ENCODE measurements around the gene OSBPL6. TPM values are rescaled to one million over a fixed set of nuclear protein-coding genes. Genes with fewer than 3 reads are reported as not detected.

OSBPL6 gene
- total RNA-seq, 1 experiment from 2014 or later = 4.6 TPM

- no peak for TF ChIP-seq CTCF (conservative IDR thresholded peaks at IDR 0.05)
- H3K23me2 ChIP-seq (ENCODE audit: insufficient read length, low read depth, low read length, poor library complexity, severe bottlenecking) = peaks cover 13% of the 10 kb centered on the region
- H4K8ac ChIP-seq (replicated peaks; ENCODE audit: insufficient read length, low read depth, low read length) = no peak overlapping the region
- H4K20me1 ChIP-seq (ENCODE audit: control insufficient read depth, insufficient read depth, insufficient read length) = no peaks in the 10 kb centered on the region
- H3K9me3 ChIP-seq (ENCODE audit: control insufficient read depth, low read depth, low read length) = no peaks in the 10 kb centered on the region
- no peaks in the 10 kb centered on the region for H3K36me3 Mint-ChIP-seq (ENCODE audit: insufficient read depth in 1 of 3, low read depth in 3 of 3)
- DNase-seq = no peak
- no peaks in the 10 kb centered on the region for H3K4me1 ChIP-seq (ENCODE audit: insufficient read depth, low read length)
- H3K27me3 Mint-ChIP-seq (ENCODE audit: low read depth) = peaks cover 63% of the 10 kb centered on the region
- no peaks in the 10 kb centered on the region for H3K9me3 Mint-ChIP-seq
- H2BK120ac ChIP-seq (ENCODE audit: low read depth, low read length, poor library complexity, severe bottlenecking) = no peak overlapping the region
- peak overlapping the region; percentile 64 for H3K4me2 ChIP-seq (ENCODE audit: insufficient read depth, insufficient read length, low read length)
- no peak overlapping the region for H2BK12ac ChIP-seq (ENCODE audit: insufficient read length, low read depth, low read length)
- no peak overlapping the region for H2BK5ac ChIP-seq (ENCODE audit: insufficient read length, low read length)
- no peak overlapping the region for H3K9ac ChIP-seq (ENCODE audit: extremely low read depth, insufficient read length, low read length)
- H2BK15ac ChIP-seq (ENCODE audit: low read depth, low read length) = no peak overlapping the region
- no peak overlapping the region for H3K27ac Mint-ChIP-seq
- H3K56ac ChIP-seq (ENCODE audit: insufficient read length, low read depth, low read length) = no peak overlapping the region
- H3K14ac ChIP-seq (ENCODE audit: insufficient read depth, low read length) = no peak overlapping the region
- H3K27ac ChIP-seq (ENCODE audit: insufficient read length, low read depth, low read length) = no peak overlapping the region
- H2AFZ ChIP-seq (ENCODE audit: low read length) = no peak overlapping the region
- H3K18ac ChIP-seq (ENCODE audit: insufficient read length, low read depth, low read length) = no peak overlapping the region
- H3T11ph ChIP-seq (ENCODE audit: low read length) = no peak overlapping the region
- H3K23ac ChIP-seq (ENCODE audit: insufficient read length, low read depth, low read length) = no peak overlapping the region
- peaks cover 17% of the 10 kb centered on the region; the same call in 1 of the 2 replicates for H3K27me3 ChIP-seq (ENCODE audit: insufficient read depth, low read length)
- no peaks in the 10 kb centered on the region for H3K79me1 ChIP-seq (ENCODE audit: insufficient read depth, low read depth, low read length, poor library complexity, severe bottlenecking)
- H2BK20ac ChIP-seq (ENCODE audit: low read depth, low read length, poor library complexity, severe bottlenecking) = no peak overlapping the region
- H3K4ac ChIP-seq (ENCODE audit: low read depth, low read length) = no peak overlapping the region
- no peak overlapping the region for H4K91ac ChIP-seq (ENCODE audit: insufficient read length, low read depth, low read length)
- no peak overlapping the region for H2AK5ac ChIP-seq (ENCODE audit: insufficient read length, low read length)
- no peak overlapping the region for H4K5ac ChIP-seq (ENCODE audit: insufficient read length, low read depth, low read length)
- H3K4me3 Mint-ChIP-seq = peak overlapping the region; percentile 76 to 83
- no CpG with 5 or more reads among the region's 10 CpGs for WGBS (ENCODE audit: extremely low coverage, insufficient read length, low lambda C conversion rate)
- H3K79me2 ChIP-seq (ENCODE audit: insufficient read depth, low read length) = no peaks in the 10 kb centered on the region
- H3K4me1 Mint-ChIP-seq = peaks cover 16 to 20% of the 10 kb centered on the region in 2 experiments
These were observed 853 bp upstream of the OSBPL6 start for GRCh38 chr2:178193496-178193822.

All from H9 (cell line).